MG63 (cell line): Measurements from ENCODE around the gene PYGB. TPM values are rescaled to one million over a fixed set of nuclear protein-coding genes. Genes with fewer than 3 reads are reported as not detected.
"Not testable (repeated sequence)": the region's sequence is repeated elsewhere in the genome, so short reads cannot be mapped to it uniquely, and the experiment has no call there.

Experiments
- DNase-seq: peaks from one replicate; pipeline ENCODE4 v3.0.0-alpha.2; 2020
- H3K27me3 ChIP-seq: fragments of 250-450 bp; sonication (Bioruptor Pico); 2 replicates; pipeline ENCODE4 v1.5.1; 2020; ENCODE audit warnings: mild to moderate bottlenecking, moderate library complexity
- H3K36me3 ChIP-seq: fragments of 250-450 bp; sonication (Bioruptor Pico); 2 replicates; pipeline ENCODE4 v1.5.1; 2020; ENCODE audit warnings: mild to moderate bottlenecking, moderate library complexity
- H3K4me3 ChIP-seq: fragments of 250-450 bp; sonication (Bioruptor Pico); 2 replicates; pipeline ENCODE4 v1.5.1; 2020; ENCODE audit warnings: mild to moderate bottlenecking, moderate library complexity
- H3K9me3 ChIP-seq: fragments of 250-450 bp; sonication (Bioruptor Pico); 2 replicates; pipeline ENCODE4 v1.5.1; 2020; ENCODE audit warnings: mild to moderate bottlenecking, moderate library complexity
- total RNA-seq: library from RNA; depleted of rRNA; stranded (reverse); fragments of >200 nt; shearing (Covaris generic); gene quantifications from 2 replicates; pipeline ENCODE4 v1.2.3, GENCODE V29; 2014; ENCODE audit warnings: low replicate concordance

Gene PYGB
- total RNA-seq, 1 experiment from 2014 or later = 67.8 TPM

- Histone ChIP-seq H3K9me3 (no peaks in the 10 kb centered on the region), H3K4me3 (no peak overlapping the region), H3K36me3 (no peaks in the 10 kb centered on the region), H3K27me3 (no peaks in the 10 kb centered on the region)
- peak; percentile 50 for DNase-seq
Observed at GRCh38 chr20:25223179-25223661, 24.7 kb upstream of the PYGB start.

DNA sequence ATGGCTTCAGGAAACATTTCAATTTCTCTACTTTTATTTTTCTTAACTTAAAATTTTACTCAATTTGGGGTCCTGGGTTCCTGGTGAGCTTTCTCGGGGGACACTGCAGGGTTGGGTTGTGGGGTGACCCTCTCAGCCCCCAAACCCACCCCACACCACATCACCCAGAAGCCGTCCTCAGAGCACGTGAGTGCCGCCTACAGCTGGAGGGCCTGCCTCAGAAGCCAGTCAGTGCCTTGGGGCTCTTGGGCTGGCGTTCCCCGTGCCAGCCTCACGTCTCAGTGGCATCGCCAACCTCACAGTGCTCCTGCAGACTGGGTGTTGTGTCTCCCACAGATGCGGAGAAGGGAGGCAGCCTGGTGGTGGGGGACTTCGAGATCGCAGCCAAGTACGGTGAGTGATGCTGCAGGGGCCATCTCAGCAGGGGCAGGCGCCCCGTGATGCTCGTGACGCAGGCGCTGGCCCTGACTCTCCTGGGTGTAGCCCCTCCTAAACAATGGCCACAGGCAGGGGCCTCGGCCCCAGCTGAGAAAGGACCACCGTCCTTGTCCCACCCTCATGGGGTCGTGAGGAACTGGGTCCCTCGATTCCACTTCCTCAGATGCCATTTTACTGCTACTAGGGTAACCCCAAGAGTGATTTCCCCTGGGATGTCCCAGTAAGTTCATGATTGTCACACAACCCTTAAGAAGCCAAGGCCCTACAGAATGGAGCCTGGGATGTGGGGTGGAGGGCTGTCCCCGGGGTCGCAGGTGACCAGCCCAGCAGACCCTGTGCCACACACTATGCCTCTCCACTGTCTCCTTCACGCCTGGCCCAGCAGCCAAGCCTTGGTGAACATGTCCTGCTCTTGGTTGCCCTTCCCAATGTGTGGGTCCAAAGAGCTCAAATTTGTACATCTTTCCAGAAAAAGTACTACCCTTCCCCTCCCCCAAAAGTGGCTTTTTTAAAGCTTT, 23.8 kb upstream of the PYGB start:
- no peaks in the 10 kb centered on the region for H3K27me3 ChIP-seq
- H3K9me3 ChIP-seq = no peaks in the 10 kb centered on the region
- H3K4me3 ChIP-seq = no peak overlapping the region
- no peaks in the 10 kb centered on the region for H3K36me3 ChIP-seq
- DNase-seq = no peak

GRCh38 chr20:25224941-25225340, 22.9 kb upstream of the PYGB start:
- Histone ChIP-seq H3K9me3 (no peaks in the 10 kb centered on the region), H3K36me3 (no peaks in the 10 kb centered on the region), H3K27me3 (no peaks in the 10 kb centered on the region), H3K4me3 (no peak overlapping the region)
- no peak for DNase-seq

- no peak for DNase-seq
- Histone ChIP-seq H3K27me3 (no peaks in the 10 kb centered on the region), H3K9me3 (no peaks in the 10 kb centered on the region), H3K4me3 (no peak overlapping the region), H3K36me3 (no peaks in the 10 kb centered on the region)
Observed at GRCh38 chr20:25225642-25226432, 22.0 kb upstream of the PYGB start.

DNA sequence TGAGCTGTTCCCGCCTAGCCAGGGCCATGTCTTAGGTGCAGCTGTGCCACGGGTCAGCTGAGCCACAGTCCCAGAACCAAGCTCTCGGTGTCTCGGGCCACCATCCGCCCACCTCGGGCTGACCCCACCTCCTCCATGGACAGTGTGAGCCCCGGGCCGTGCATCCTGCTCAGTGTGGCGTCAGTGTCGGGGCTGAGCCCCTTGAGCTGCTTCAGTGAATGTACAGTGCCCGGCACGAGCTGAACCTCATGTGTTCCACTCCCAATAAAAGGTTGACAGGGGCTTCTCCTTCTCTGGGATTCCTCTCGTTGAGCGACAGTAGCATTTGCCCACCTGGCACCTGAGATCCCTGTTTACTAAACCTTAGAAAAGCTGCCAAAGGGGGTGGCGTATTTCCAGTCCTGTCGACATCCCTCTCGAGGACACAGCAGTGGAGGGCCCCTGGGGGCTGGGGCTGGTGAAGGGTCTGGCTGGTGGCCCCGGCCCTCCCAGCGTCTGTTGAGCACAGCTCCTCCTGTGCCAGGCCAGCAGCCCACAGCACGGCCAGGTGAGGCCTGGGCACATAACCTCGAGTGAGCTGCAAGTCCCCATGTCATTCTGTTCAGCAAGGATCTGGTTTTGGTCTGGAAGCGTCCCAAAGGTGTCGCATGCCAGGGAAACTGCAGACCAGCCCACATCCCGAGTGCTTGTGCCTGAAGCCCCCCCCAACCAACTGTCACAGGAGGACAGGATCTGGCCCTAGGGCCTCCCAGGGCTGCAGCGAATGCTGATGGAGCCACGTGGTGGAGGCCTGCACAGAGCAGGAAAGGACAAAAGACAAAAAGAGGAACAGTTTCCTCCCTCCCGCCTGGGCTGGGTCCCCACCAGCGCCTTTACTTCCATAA, 21.2 kb upstream of the PYGB start:
- Histone ChIP-seq H3K36me3 (no peaks in the 10 kb centered on the region), H3K9me3 (no peaks in the 10 kb centered on the region), H3K27me3 (no peaks in the 10 kb centered on the region), H3K4me3 (no peak overlapping the region)
- DNase-seq = no peak

- H3K4me3 ChIP-seq = no peak overlapping the region
- H3K36me3 ChIP-seq = no peaks in the 10 kb centered on the region
- DNase-seq = no peak
- no peaks in the 10 kb centered on the region for H3K27me3 ChIP-seq
- H3K9me3 ChIP-seq = no peaks in the 10 kb centered on the region
Observed at GRCh38 chr20:25227317-25227831, 20.5 kb upstream of the PYGB start.

GRCh38 chr20:25229486-25230165, 18.3 kb upstream of the PYGB start:
- no peak for DNase-seq
- Histone ChIP-seq H3K4me3 (no peak overlapping the region), H3K9me3 (no peaks in the 10 kb centered on the region), H3K27me3 (no peaks in the 10 kb centered on the region), H3K36me3 (no peaks in the 10 kb centered on the region)

GRCh38 chr20:25230166-25230831, 17.6 kb upstream of the PYGB start:
- H3K4me3 ChIP-seq = no peak overlapping the region
- no peak for DNase-seq
- H3K9me3 ChIP-seq = no peaks in the 10 kb centered on the region
- no peaks in the 10 kb centered on the region for H3K27me3 ChIP-seq
- H3K36me3 ChIP-seq = no peaks in the 10 kb centered on the region

- Histone ChIP-seq H3K9me3 (no peaks in the 10 kb centered on the region), H3K4me3 (no peak overlapping the region), H3K27me3 (no peaks in the 10 kb centered on the region), H3K36me3 (no peaks in the 10 kb centered on the region)
- DNase-seq = peak; percentile 88
Observed at GRCh38 chr20:25233016-25233772, 14.7 kb upstream of the PYGB start.

DNA sequence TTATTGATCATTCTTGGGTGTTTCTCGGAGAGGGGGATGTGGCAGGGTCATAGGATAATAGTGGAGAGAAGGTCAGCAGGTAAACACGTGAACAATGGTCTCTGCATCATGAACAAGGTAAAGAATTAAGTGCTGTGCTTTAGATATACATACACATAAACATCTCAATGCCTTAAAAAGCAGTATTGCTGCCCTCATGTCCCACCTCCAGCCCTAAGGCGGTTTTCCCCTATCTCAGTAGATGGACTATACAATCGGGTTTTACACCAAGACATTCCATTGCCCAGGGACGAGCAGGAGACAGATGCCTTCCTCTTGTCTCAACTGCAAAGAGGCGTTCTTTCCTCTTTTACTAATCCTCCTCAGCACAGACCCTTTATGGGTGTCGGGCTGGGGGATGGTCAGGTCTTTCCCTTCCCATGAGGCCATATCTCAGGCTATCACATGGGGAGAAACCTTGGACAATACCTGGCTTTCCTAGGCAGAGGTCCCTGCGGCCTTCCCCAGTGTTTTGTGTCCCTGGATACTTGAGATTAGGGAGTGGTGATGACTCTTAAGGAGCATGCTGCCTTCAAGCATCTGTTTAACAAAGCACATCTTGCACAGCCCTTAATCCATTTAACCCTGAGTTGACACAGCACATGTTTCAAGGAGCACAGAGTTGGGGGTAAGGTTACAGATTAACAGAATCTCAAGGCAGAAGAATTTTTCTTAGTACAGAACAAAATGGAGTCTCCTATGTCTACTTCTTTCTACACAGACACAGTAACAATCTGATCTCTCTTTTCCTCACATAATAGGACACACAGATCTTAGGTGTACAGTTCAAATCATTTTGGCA, 13.7 kb upstream of the PYGB start:
- not testable (repeated sequence) for H3K4me3 ChIP-seq, H3K36me3 ChIP-seq, H3K27me3 ChIP-seq, H3K9me3 ChIP-seq, DNase-seq

DNA sequence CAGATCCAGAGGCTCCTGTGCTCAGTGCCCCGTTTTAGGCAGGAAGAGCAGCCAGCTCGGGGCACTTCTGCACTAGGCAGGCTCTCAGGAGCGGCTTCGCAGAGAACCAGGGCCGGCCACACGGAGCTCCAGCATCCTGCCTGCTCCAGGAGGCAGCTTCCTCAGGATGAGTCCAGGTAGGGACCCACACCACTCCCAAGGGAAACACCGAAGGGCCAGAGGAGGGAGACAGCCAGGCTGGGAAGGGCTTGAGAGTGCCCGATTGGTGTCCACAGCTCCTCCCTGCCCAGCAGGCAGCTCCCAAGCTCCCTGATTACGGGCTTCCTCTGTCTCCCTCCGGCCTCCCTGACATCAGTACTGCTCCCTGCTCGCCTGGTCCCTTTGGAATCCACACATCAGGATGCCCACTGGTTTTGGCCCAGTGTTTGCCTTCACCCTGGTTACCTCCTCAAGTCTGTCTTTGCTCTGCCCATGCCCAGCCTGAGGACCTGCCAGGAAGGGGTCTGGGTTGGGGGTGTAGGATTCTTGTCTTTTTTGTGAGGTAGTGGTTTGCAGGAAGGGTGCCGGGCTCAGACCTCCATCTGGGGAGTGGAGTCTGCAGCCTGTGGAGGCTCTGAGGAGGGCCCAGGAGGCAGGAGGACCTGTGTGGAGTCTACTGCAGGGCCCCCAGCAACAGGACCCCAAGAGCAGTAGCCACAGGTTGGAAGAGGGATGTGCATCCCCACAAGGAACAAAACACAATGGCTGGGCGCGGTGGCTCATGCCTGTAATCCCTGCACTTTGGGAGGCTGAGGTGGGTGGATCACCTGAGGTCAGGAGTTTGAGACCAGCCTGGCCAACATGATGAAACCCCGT, 11.2 kb upstream of the PYGB start:
- Histone ChIP-seq H3K9me3 (no peaks in the 10 kb centered on the region), H3K4me3 (no peak overlapping the region), H3K27me3 (no peaks in the 10 kb centered on the region), H3K36me3 (no peaks in the 10 kb centered on the region)
- DNase-seq = no peak

GRCh38 chr20:25237610-25238318, 10.1 kb upstream of the PYGB start:
- Histone ChIP-seq H3K9me3 (no peaks in the 10 kb centered on the region), H3K27me3 (no peaks in the 10 kb centered on the region), H3K36me3 (no peaks in the 10 kb centered on the region), H3K4me3 (no peak overlapping the region)
- DNase-seq = peak; percentile 90
